WTC11 (cell line): ENCODE measurements around the gene PNMA8B. TPM values are rescaled to one million over a fixed set of nuclear protein-coding genes. Genes with fewer than 3 reads are reported as not detected.

Source experiments
- E2F1 ChIP-seq: sonication (generic); formaldehyde crosslinking; IDR thresholded peaks from 2 replicates; pipeline ENCODE4 v1.8.0; 2022; ENCODE audit warnings: mild to moderate bottlenecking, missing genetic modification reagents
- ELF4 ChIP-seq: sonication (generic); formaldehyde crosslinking; IDR thresholded peaks from 2 replicates; pipeline ENCODE4 v1.8.1; 2022; ENCODE audit warnings: low read depth, mild to moderate bottlenecking, moderate library complexity, missing genetic modification reagents
- EMX1 ChIP-seq: fragments of 250-450 bp; sonication (Bioruptor Pico); IDR thresholded peaks from 2 replicates; pipeline ENCODE4 v1.8.0; 2021; ENCODE audit warnings: mild to moderate bottlenecking
- FOXK1 ChIP-seq: sonication (generic); formaldehyde crosslinking; IDR thresholded peaks from 2 replicates; pipeline ENCODE4 v1.8.0; 2022; ENCODE audit warnings: mild to moderate bottlenecking, moderate library complexity, missing genetic modification reagents
- HMGXB4 ChIP-seq: sonication (generic); formaldehyde crosslinking; IDR thresholded peaks from 2 replicates; pipeline ENCODE4 v1.8.1; 2023; ENCODE audit warnings: mild to moderate bottlenecking, moderate library complexity, missing genetic modification reagents
- KAT7 ChIP-seq: sonication (generic); formaldehyde crosslinking; IDR thresholded peaks from 2 replicates; pipeline ENCODE4 v1.8.1; 2023; ENCODE audit warnings: missing genetic modification reagents, mild to moderate bottlenecking, borderline replicate concordance
- NFATC4 ChIP-seq: fragments of 250-450 bp; sonication (Bioruptor Pico); IDR thresholded peaks from 2 replicates; pipeline ENCODE4 v1.9.0; 2021; ENCODE audit warnings: mild to moderate bottlenecking
- NFE2L1 ChIP-seq: sonication (generic); formaldehyde crosslinking; IDR thresholded peaks from 2 replicates; pipeline ENCODE4 v1.8.1; 2023; ENCODE audit warnings: missing genetic modification reagents
- NR2C2 ChIP-seq: sonication (generic); formaldehyde crosslinking; IDR thresholded peaks from 2 replicates; pipeline ENCODE4 v1.8.0; 2022; ENCODE audit warnings: mild to moderate bottlenecking, missing genetic modification reagents
- OVOL2 ChIP-seq: fragments of 250-450 bp; sonication (Bioruptor Pico); IDR thresholded peaks from 2 replicates; pipeline ENCODE4 v1.9.0; 2021; ENCODE audit warnings: mild to moderate bottlenecking, borderline replicate concordance
- PRRX2 ChIP-seq: fragments of 250-450 bp; sonication (Bioruptor Pico); IDR thresholded peaks from 2 replicates; pipeline ENCODE4 v1.8.0; 2021; ENCODE audit warnings: mild to moderate bottlenecking
- RELA ChIP-seq: sonication (generic); formaldehyde crosslinking; IDR thresholded peaks from 2 replicates; pipeline ENCODE4 v1.8.1; 2022; ENCODE audit warnings: missing genetic modification reagents, mild to moderate bottlenecking, borderline replicate concordance
- SOX15 ChIP-seq: fragments of 250-450 bp; sonication (Bioruptor Pico); IDR thresholded peaks from 2 replicates; pipeline ENCODE4 v1.9.0; 2021; ENCODE audit warnings: mild to moderate bottlenecking
- SP1 ChIP-seq: sonication (generic); formaldehyde crosslinking; conservative IDR thresholded peaks from 2 replicates; pipeline ENCODE4 v1.8.1; 2022; ENCODE audit warnings: missing genetic modification reagents
- TCF7 ChIP-seq: sonication (generic); formaldehyde crosslinking; IDR thresholded peaks from 2 replicates; pipeline ENCODE4 v1.8.0; 2022; ENCODE audit warnings: mild to moderate bottlenecking, low read depth, missing genetic modification reagents, moderate library complexity
- TEAD1 ChIP-seq: sonication (generic); formaldehyde crosslinking; IDR thresholded peaks from 2 replicates; pipeline ENCODE4 v1.8.0; 2022; ENCODE audit warnings: mild to moderate bottlenecking, missing genetic modification reagents
- ZNF138 ChIP-seq: sonication (generic); formaldehyde crosslinking; conservative IDR thresholded peaks from 2 replicates; pipeline ENCODE4 v1.8.1; 2022; ENCODE audit warnings: mild to moderate bottlenecking, moderate library complexity, missing genetic modification reagents
- ZNF396 ChIP-seq: fragments of 250-450 bp; sonication (Bioruptor Pico); IDR thresholded peaks from 2 replicates; pipeline ENCODE4 v1.8.0; 2021; ENCODE audit warnings: mild to moderate bottlenecking, moderate library complexity, borderline replicate concordance
- ZSCAN18 ChIP-seq: fragments of 250-450 bp; sonication (Bioruptor Pico); IDR thresholded peaks from 2 replicates; pipeline ENCODE4 v2.1.2; 2022; ENCODE audit warnings: mild to moderate bottlenecking, moderate library complexity
- total RNA-seq: library from RNA; stranded (reverse); gene quantifications from 3 replicates; pipeline ENCODE4 v1.2.3, GENCODE V29; 2021
- TF ChIP-seq, protein P1 (sequence below): fragments of 200-600 bp; IDR thresholded peaks from 2 replicates; pipeline ENCODE4 v1.8.0; 2022; ENCODE audit warnings: antibody characterized with exemption
- TF ChIP-seq, protein P2 (sequence below): sonication (generic); formaldehyde crosslinking; IDR thresholded peaks from 2 replicates; pipeline ENCODE4 v1.8.1; 2023; ENCODE audit warnings: mild to moderate bottlenecking, missing genetic modification reagents, moderate library complexity
- TF ChIP-seq, protein P3 (sequence below): sonication (generic); formaldehyde crosslinking; conservative IDR thresholded peaks from 2 replicates; pipeline ENCODE4 v1.8.1; 2023; ENCODE audit warnings: mild to moderate bottlenecking, low read depth, missing genetic modification reagents, moderate library complexity
- TF ChIP-seq, protein P4 (sequence below): sonication (generic); formaldehyde crosslinking; IDR thresholded peaks from 2 replicates; pipeline ENCODE4 v1.8.1; 2023; ENCODE audit warnings: mild to moderate bottlenecking, missing genetic modification reagents
- TF ChIP-seq, protein P5 (sequence below): fragments of 250-450 bp; sonication (Bioruptor Pico); IDR thresholded peaks from 2 replicates; pipeline ENCODE4 v1.9.0; 2021; ENCODE audit warnings: mild to moderate bottlenecking
- TF ChIP-seq, protein P6 (sequence below): sonication (generic); formaldehyde crosslinking; IDR thresholded peaks from 2 replicates; pipeline ENCODE4 v1.8.0; 2022; ENCODE audit warnings: missing genetic modification reagents

PNMA8B gene
- total RNA-seq, 1 experiment from 2014 or later: 2.8 TPM

- TF ChIP-seq, protein P1, sequence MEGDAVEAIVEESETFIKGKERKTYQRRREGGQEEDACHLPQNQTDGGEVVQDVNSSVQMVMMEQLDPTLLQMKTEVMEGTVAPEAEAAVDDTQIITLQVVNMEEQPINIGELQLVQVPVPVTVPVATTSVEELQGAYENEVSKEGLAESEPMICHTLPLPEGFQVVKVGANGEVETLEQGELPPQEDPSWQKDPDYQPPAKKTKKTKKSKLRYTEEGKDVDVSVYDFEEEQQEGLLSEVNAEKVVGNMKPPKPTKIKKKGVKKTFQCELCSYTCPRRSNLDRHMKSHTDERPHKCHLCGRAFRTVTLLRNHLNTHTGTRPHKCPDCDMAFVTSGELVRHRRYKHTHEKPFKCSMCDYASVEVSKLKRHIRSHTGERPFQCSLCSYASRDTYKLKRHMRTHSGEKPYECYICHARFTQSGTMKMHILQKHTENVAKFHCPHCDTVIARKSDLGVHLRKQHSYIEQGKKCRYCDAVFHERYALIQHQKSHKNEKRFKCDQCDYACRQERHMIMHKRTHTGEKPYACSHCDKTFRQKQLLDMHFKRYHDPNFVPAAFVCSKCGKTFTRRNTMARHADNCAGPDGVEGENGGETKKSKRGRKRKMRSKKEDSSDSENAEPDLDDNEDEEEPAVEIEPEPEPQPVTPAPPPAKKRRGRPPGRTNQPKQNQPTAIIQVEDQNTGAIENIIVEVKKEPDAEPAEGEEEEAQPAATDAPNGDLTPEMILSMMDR: no peak
- TF ChIP-seq, protein P2, sequence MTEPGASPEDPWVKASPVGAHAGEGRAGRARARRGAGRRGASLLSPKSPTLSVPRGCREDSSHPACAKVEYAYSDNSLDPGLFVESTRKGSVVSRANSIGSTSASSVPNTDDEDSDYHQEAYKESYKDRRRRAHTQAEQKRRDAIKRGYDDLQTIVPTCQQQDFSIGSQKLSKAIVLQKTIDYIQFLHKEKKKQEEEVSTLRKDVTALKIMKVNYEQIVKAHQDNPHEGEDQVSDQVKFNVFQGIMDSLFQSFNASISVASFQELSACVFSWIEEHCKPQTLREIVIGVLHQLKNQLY (CRISPR knock-in tag): no peak
- TF ChIP-seq ZNF396 (CRISPR knock-in tag): no peak
- no peak for TF ChIP-seq TEAD1 (CRISPR knock-in tag)
- TF ChIP-seq ELF4 (CRISPR knock-in tag): no peak
- no peak for TF ChIP-seq RELA (CRISPR knock-in tag)
- no peak for TF ChIP-seq ZNF138 (CRISPR knock-in tag)
- TF ChIP-seq SOX15 (CRISPR knock-in tag): no peak
- no peak for TF ChIP-seq KAT7 (CRISPR knock-in tag)
- no peak for TF ChIP-seq ZSCAN18 (CRISPR knock-in tag)
- peak; percentile 44; the same call in 1 of the 2 replicates for TF ChIP-seq FOXK1 (CRISPR knock-in tag)
- TF ChIP-seq EMX1 (CRISPR knock-in tag): no peak
- TF ChIP-seq NFATC4: no peak
- TF ChIP-seq OVOL2 (CRISPR knock-in tag): no peak
- no peak for TF ChIP-seq PRRX2 (CRISPR knock-in tag)
- TF ChIP-seq TCF7 (CRISPR knock-in tag): no peak
- 0 out of 2 replicates have a peak, but pooled peaks have one; percentile 25 for TF ChIP-seq HMGXB4 (CRISPR knock-in tag)
- TF ChIP-seq NR2C2 (CRISPR knock-in tag): no peak
- TF ChIP-seq, protein P3, sequence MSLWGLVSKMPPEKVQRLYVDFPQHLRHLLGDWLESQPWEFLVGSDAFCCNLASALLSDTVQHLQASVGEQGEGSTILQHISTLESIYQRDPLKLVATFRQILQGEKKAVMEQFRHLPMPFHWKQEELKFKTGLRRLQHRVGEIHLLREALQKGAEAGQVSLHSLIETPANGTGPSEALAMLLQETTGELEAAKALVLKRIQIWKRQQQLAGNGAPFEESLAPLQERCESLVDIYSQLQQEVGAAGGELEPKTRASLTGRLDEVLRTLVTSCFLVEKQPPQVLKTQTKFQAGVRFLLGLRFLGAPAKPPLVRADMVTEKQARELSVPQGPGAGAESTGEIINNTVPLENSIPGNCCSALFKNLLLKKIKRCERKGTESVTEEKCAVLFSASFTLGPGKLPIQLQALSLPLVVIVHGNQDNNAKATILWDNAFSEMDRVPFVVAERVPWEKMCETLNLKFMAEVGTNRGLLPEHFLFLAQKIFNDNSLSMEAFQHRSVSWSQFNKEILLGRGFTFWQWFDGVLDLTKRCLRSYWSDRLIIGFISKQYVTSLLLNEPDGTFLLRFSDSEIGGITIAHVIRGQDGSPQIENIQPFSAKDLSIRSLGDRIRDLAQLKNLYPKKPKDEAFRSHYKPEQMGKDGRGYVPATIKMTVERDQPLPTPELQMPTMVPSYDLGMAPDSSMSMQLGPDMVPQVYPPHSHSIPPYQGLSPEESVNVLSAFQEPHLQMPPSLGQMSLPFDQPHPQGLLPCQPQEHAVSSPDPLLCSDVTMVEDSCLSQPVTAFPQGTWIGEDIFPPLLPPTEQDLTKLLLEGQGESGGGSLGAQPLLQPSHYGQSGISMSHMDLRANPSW: no peak
- TF ChIP-seq, protein P4, sequence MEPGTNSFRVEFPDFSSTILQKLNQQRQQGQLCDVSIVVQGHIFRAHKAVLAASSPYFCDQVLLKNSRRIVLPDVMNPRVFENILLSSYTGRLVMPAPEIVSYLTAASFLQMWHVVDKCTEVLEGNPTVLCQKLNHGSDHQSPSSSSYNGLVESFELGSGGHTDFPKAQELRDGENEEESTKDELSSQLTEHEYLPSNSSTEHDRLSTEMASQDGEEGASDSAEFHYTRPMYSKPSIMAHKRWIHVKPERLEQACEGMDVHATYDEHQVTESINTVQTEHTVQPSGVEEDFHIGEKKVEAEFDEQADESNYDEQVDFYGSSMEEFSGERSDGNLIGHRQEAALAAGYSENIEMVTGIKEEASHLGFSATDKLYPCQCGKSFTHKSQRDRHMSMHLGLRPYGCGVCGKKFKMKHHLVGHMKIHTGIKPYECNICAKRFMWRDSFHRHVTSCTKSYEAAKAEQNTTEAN: 0 out of 2 replicates have a peak, but pooled peaks have one; percentile 29
- TF ChIP-seq, protein P5, sequence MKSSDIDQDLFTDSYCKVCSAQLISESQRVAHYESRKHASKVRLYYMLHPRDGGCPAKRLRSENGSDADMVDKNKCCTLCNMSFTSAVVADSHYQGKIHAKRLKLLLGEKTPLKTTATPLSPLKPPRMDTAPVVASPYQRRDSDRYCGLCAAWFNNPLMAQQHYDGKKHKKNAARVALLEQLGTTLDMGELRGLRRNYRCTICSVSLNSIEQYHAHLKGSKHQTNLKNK (CRISPR knock-in tag): no peak
- TF ChIP-seq, protein P6, sequence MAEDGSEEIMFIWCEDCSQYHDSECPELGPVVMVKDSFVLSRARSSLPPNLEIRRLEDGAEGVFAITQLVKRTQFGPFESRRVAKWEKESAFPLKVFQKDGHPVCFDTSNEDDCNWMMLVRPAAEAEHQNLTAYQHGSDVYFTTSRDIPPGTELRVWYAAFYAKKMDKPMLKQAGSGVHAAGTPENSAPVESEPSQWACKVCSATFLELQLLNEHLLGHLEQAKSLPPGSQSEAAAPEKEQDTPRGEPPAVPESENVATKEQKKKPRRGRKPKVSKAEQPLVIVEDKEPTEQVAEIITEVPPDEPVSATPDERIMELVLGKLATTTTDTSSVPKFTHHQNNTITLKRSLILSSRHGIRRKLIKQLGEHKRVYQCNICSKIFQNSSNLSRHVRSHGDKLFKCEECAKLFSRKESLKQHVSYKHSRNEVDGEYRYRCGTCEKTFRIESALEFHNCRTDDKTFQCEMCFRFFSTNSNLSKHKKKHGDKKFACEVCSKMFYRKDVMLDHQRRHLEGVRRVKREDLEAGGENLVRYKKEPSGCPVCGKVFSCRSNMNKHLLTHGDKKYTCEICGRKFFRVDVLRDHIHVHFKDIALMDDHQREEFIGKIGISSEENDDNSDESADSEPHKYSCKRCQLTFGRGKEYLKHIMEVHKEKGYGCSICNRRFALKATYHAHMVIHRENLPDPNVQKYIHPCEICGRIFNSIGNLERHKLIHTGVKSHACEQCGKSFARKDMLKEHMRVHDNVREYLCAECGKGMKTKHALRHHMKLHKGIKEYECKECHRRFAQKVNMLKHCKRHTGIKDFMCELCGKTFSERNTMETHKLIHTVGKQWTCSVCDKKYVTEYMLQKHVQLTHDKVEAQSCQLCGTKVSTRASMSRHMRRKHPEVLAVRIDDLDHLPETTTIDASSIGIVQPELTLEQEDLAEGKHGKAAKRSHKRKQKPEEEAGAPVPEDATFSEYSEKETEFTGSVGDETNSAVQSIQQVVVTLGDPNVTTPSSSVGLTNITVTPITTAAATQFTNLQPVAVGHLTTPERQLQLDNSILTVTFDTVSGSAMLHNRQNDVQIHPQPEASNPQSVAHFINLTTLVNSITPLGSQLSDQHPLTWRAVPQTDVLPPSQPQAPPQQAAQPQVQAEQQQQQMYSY (CRISPR knock-in tag): no peak
- TF ChIP-seq SP1: 0 out of 2 replicates have a peak, but pooled peaks have one; percentile 63
- no peak for TF ChIP-seq E2F1 (CRISPR knock-in tag)
- no peak; the same call in 1 of the 2 replicates for TF ChIP-seq NFE2L1 (CRISPR knock-in tag)
These were observed 24.4 kb downstream of the PNMA8B start, which contains the start of gene PNMA8A (continued) for GRCh38 chr19:46471116-46471733.
